ENCODE results near the gene APBB2. TPM values are rescaled to one million over a fixed set of nuclear protein-coding genes. Genes with fewer than 3 reads are reported as not detected.

APBB2 gene
- total and polyA plus RNA-seq, 2 donors, result 20.6 to 67.8 TPM

DNA sequence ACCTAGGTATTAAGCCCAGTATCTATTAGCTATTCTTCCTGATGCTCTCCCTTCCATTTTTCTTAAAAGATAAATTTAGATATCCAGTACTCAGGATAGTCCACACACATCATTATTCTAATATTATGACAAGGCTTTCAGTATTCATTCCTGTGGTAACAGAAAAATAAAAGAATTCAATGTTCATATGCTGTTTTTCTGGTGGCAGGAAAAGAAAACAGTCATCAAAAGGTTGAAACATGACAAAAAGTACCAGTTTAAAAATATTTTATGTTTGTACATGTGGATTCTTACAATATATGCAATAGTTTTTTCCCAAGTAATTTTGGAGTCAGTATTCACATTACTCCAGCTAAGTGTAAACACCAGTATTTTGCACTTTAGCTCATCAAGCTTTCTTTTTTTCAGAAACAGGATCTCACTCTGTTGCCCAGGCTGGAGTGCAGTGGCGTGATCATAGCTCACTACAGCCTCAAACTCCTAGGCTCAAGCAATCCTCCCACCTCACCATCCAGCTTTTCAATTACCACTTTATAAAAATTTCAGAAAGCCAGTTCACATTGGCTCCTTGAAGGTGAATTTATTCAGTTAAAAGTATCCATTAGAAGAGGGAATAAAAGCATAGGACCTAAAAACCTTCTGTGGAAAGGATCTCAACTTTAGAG is 2.3 kb downstream of the APBB2 start:
- H3K36me3 ChIP-seq (ENCODE audit: insufficient read depth), result no peaks in the 10 kb centered on the region
- peak overlapping the region; percentile 90 for H3K4me3 ChIP-seq (ENCODE audit: low read depth, low read length)
- WGBS, result 98% methylated on average over 1 of the region's 1 CpG
- no peak overlapping the region for H3K27ac ChIP-seq (ENCODE audit: low read depth)
- H3K4me1 ChIP-seq (ENCODE audit: insufficient read depth), result no peaks in the 10 kb centered on the region
- no peak for DNase-seq (ENCODE audit: extremely low spot score)

GRCh38 chr4:41209901-41210300 is 4.4 kb downstream of the APBB2 start:
- H3K4me3 ChIP-seq (ENCODE audit: low read depth, low read length), result no peak overlapping the region
- 94% methylated on average over 9 of the region's 9 CpGs for WGBS
- H3K4me1 ChIP-seq (ENCODE audit: insufficient read depth), result no peaks in the 10 kb centered on the region
- no peaks in the 10 kb centered on the region for H3K36me3 ChIP-seq (ENCODE audit: insufficient read depth)
- no peak for DNase-seq (ENCODE audit: extremely low spot score)
- no peak overlapping the region for H3K27ac ChIP-seq (ENCODE audit: low read depth)

DNA sequence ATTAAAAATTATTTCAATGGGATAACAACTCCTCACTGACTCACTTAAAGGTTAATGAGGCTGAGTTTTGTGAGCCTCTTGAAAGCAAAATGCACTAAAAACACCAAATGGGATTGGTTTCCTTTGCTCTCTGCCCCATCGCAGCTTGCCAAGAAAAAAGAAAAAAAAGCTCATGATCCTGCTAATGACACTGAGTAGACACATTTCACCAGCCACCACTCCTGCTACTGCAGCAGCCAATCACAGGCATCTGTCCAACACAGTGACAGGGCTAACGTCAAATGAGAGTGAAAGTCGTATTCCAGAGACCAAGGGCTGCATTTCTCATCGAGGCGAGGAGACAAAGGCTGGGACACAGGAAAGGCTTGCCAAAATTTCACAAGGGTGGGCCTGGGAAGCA is 5.2 kb downstream of the APBB2 start:
- WGBS, result 78% methylated on average over 5 of the region's 5 CpGs
- Histone ChIP-seq H3K27ac (ENCODE audit: low read depth) (no peak overlapping the region), H3K4me3 (ENCODE audit: low read depth, low read length) (no peak overlapping the region), H3K4me1 (ENCODE audit: insufficient read depth) (no peaks in the 10 kb centered on the region), H3K36me3 (ENCODE audit: insufficient read depth) (no peaks in the 10 kb centered on the region)
- DNase-seq (ENCODE audit: extremely low spot score), result no peak

DNA sequence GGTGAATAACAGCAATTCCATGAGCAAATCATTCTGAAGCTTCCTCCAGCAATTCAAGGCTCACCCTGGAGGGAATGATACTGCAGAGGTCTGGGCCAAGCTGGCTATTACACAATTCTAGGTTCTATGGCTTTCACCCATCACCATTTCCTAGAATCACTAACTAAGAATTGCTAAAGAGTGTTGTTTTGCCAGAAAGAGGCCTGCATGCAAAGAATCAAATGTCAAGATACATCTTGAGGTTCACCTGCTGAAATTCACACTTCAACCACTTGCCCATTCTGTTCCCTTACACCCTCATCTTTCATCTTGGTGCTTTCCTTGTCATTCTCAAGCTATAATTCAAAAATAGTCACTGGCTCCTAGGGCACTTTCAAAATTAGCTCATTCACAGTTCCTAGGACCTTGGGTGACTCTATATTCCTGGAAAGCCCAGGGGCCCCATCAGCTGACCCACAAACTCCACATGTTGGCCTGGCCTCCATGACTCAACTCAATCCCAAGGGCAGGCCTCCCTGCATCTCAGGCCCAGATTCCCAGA is 7.0 kb downstream of the APBB2 start:
- Histone ChIP-seq H3K27ac (ENCODE audit: low read depth) (no peak overlapping the region), H3K4me3 (ENCODE audit: low read depth, low read length) (no peak overlapping the region), H3K36me3 (ENCODE audit: insufficient read depth) (no peaks in the 10 kb centered on the region), H3K4me1 (ENCODE audit: insufficient read depth) (no peaks in the 10 kb centered on the region)
- no peak for DNase-seq (ENCODE audit: extremely low spot score)

DNA sequence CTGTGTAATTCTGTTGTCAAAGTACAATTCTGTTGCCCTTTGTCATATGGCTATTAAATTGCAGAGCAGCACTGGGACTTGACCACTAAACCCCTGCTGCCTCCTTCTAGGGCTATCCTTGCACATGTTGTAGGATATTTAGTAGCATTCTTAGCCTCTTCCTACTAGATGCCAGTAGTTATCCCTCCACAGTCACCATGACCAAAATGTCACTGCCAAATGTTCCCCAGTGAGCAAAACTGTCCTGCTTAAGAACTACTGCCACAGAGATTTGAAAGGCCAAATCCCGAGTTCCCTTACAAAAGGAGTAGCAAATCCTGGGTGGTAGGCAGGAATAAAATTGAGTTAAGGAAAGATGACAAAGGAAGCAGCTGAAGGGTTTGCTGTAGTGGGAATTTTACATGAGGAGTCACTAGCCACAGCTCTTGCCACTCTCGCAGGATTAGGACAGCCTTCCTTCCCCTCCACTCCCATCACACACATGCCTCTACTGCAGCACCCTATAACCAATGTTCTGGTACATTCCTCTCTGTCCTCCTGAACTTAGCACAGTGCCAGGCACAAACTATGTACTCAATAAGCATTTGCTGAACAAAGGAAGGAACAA is 8.4 kb downstream of the APBB2 start:
- Histone ChIP-seq H3K4me1 (ENCODE audit: insufficient read depth) (peaks cover 2% of the 10 kb centered on the region), H3K27ac (ENCODE audit: low read depth) (no peak overlapping the region), H3K36me3 (ENCODE audit: insufficient read depth) (no peaks in the 10 kb centered on the region), H3K4me3 (ENCODE audit: low read depth, low read length) (no peak overlapping the region)
- WGBS, result 93% methylated on average over 2 of the region's 2 CpGs
- no peak for DNase-seq (ENCODE audit: extremely low spot score)

- WGBS, result 69% methylated on average over 3 of the region's 3 CpGs
Measured at GRCh38 chr4:41205130-41205529, 9.2 kb downstream of the APBB2 start.

DNA sequence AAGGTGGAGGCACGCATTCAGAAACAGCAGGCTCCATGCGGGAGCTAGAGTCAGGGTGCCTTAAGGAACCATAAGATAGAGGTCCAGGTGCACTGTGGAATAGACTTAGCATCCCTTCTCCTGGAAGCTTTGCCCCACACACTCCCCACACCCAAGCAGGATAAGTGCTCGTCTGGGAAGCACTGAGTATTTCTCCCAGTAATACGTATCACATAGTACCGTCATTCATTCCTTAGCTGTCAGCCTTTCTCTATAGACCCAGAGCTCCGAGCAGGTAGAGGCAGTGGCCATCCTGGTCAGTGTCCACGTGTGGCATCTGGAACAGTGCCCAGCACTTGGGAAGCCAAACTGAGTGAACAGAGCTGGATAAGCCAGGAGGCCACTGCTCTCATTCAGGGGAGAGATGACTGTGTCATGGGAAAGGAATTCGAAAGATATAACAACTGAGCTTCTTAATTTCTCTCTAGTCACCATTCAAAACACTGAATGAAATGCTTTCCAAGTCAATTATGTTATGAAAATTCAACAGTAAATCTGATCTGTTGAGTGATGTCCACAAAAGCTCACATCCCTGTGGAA is 9.9 kb downstream of the APBB2 start:
- no peak for DNase-seq (ENCODE audit: extremely low spot score)
- Histone ChIP-seq H3K36me3 (ENCODE audit: insufficient read depth) (no peaks in the 10 kb centered on the region), H3K27ac (ENCODE audit: low read depth) (no peak overlapping the region), H3K4me1 (ENCODE audit: insufficient read depth) (peaks cover 2% of the 10 kb centered on the region), H3K4me3 (ENCODE audit: low read depth, low read length) (no peak overlapping the region)
- 68% methylated on average over 8 of the region's 8 CpGs for WGBS

More at GRCh38 chr4:41205130-41205529, 9.2 kb downstream of the APBB2 start:
- Histone ChIP-seq H3K4me3 (ENCODE audit: low read depth, low read length) (no peak overlapping the region), H3K36me3 (ENCODE audit: insufficient read depth) (no peaks in the 10 kb centered on the region), H3K27ac (ENCODE audit: low read depth) (no peak overlapping the region), H3K4me1 (ENCODE audit: insufficient read depth) (peaks cover 2% of the 10 kb centered on the region)
- DNase-seq (ENCODE audit: extremely low spot score), result no peak

GRCh38 chr4:41203841-41204240 is 10.5 kb downstream of the APBB2 start:
- Histone ChIP-seq H3K4me1 (ENCODE audit: insufficient read depth) (peaks cover 2% of the 10 kb centered on the region), H3K27ac (ENCODE audit: low read depth) (no peak overlapping the region), H3K36me3 (ENCODE audit: insufficient read depth) (no peaks in the 10 kb centered on the region), H3K4me3 (ENCODE audit: low read depth, low read length) (no peak overlapping the region)
- no peak for DNase-seq (ENCODE audit: extremely low spot score)
- 84% methylated on average over 6 of the region's 6 CpGs for WGBS

GRCh38 chr4:41202820-41203568 is 11.3 kb downstream of the APBB2 start:
- Histone ChIP-seq H3K4me3 (ENCODE audit: low read depth, low read length) (no peak overlapping the region), H3K36me3 (ENCODE audit: insufficient read depth) (no peaks in the 10 kb centered on the region), H3K4me1 (ENCODE audit: insufficient read depth) (peaks cover 2% of the 10 kb centered on the region), H3K27ac (ENCODE audit: low read depth) (no peak overlapping the region)
- DNase-seq (ENCODE audit: extremely low spot score), result no peak
- 58% methylated on average over 4 of the region's 4 CpGs for WGBS

DNA sequence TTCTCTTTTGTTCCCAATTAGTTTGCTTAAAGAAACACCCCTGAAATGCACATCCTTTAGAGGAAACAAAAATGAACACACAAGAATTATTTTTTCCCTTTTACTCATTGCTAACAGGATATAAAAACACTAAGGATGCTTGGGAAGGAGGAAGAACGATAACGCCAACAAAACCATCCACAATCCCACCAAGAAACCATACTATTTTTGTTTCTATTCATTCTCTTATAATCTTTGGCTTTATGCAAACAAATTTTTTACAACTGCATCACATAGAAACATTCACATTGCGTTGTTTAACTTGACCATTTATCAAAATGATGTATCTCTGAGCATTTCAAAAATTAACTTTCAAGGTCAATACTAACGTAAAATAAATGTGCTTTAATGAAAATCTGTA is 12.0 kb downstream of the APBB2 start:
- H3K36me3 ChIP-seq (ENCODE audit: insufficient read depth), result no peaks in the 10 kb centered on the region
- no peak overlapping the region for H3K27ac ChIP-seq (ENCODE audit: low read depth)
- peaks cover 2% of the 10 kb centered on the region for H3K4me1 ChIP-seq (ENCODE audit: insufficient read depth)
- no peak for DNase-seq (ENCODE audit: extremely low spot score)
- no peak overlapping the region for H3K4me3 ChIP-seq (ENCODE audit: low read depth, low read length)
- WGBS, result 82% methylated on average over 4 of the region's 4 CpGs

DNA sequence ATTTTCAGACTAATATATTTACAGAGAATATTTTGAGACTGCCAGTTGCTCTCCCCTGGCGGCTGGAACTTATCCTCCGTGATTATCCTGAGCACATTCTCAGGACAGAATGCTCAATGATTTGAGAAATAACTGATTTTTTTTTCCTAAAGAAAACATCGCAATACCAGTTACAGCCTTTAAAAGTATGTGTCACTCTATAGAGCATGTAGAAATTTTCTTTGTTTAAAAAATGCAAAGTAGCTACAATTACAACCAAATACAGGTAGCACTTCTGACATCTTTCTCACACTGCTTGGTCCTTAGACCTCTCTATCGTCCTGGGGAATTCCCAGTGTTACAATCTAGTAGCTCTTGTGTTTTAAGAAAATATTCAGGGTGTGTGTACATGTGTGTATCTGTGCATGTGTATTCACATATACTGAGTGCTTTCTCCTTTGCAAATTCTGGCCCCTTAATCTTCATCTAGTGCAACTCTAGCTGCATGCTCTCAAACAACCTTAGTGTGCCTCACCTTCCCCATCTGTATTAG is 13.8 kb downstream of the APBB2 start:
- H3K36me3 ChIP-seq (ENCODE audit: insufficient read depth), result no peaks in the 10 kb centered on the region
- DNase-seq (ENCODE audit: extremely low spot score), result no peak
- 94% methylated on average over 4 of the region's 4 CpGs for WGBS
- H3K4me3 ChIP-seq (ENCODE audit: low read depth, low read length), result no peak overlapping the region
- peaks cover 2% of the 10 kb centered on the region for H3K4me1 ChIP-seq (ENCODE audit: insufficient read depth)
- H3K27ac ChIP-seq (ENCODE audit: low read depth), result no peak overlapping the region

- Histone ChIP-seq H3K4me3 (ENCODE audit: low read depth, low read length) (no peak overlapping the region), H3K36me3 (ENCODE audit: insufficient read depth) (no peaks in the 10 kb centered on the region), H3K4me1 (ENCODE audit: insufficient read depth) (peaks cover 2% of the 10 kb centered on the region), H3K27ac (ENCODE audit: low read depth) (no peak overlapping the region)
- DNase-seq (ENCODE audit: extremely low spot score), result no peak
- WGBS, result 74% methylated on average over 3 of the region's 3 CpGs
Measured at GRCh38 chr4:41199788-41200187, 14.6 kb downstream of the APBB2 start.

DNA sequence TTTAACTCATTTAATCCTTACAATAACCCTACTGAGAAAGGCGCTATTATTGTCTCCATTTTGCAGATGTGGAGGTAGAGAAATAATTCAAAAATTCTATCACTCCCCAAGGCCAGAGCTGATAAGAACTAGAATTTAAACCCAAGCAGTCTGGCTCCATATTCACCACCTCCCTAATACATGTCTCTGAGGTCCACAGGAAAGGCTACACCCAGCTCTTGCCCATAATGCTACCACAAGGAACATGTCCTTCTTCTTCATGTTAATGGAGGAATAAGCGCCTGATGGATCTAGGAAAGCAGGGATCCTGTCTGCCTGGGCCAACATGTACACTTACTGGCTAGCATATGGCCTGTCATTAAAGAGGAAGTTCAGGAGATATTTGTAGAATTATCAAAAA is 16.3 kb downstream of the APBB2 start:
- Histone ChIP-seq H3K4me3 (ENCODE audit: low read depth, low read length) (no peak overlapping the region), H3K36me3 (ENCODE audit: insufficient read depth) (no peaks in the 10 kb centered on the region), H3K4me1 (ENCODE audit: insufficient read depth) (peaks cover 2% of the 10 kb centered on the region), H3K27ac (ENCODE audit: low read depth) (no peak overlapping the region)
- 96% methylated on average over 2 of the region's 2 CpGs for WGBS
- no peak for DNase-seq (ENCODE audit: extremely low spot score)

Data from urinary bladder (tissue), 4 donors.